SU-DHL-6 (cell line): Measurements from ENCODE around the gene PRSS2.

Source experiments
- H2AFZ ChIP-seq: fragments of 200-600 bp; sonication (generic); 2 replicates; pipeline ENCODE4 v1.6.1; 2014; ENCODE audit warnings: low read depth, mild to moderate bottlenecking, moderate library complexity, mixed read lengths, antibody characterized with exemption, low read length; ENCODE audit not compliant: severe bottlenecking
- H3F3A ChIP-seq: fragments of 200-600 bp; shearing (Covaris generic); 2 replicates; pipeline ENCODE4 v1.6.0; 2016; ENCODE audit warnings: antibody characterized with exemption, mild to moderate bottlenecking; ENCODE audit not compliant: insufficient read depth
- H3K27ac ChIP-seq: fragments of 200-600 bp; sonication (generic); 2 replicates; pipeline ENCODE4 v1.5.1; 2016; ENCODE audit warnings: low read depth, mild to moderate bottlenecking, low read length, moderate library complexity, mixed read lengths
- H3K27me3 ChIP-seq: fragments of 200-600 bp; sonication (generic), shearing (Covaris generic); 2 replicates; pipeline ENCODE4 v1.6.0; 2014; ENCODE audit warnings: mild to moderate bottlenecking, low read length
- H3K36me3 ChIP-seq: fragments of 200-600 bp; sonication (generic); 2 replicates; pipeline ENCODE4 v1.6.1; 2014; ENCODE audit warnings: mild to moderate bottlenecking, low read length, mixed read lengths
- H3K4me2 ChIP-seq: fragments of 300-600, 200-600 bp; shearing (Covaris generic), sonication (generic); 2 replicates; pipeline ENCODE4 v1.6.0; 2014; ENCODE audit warnings: low read length, low read depth, mild to moderate bottlenecking; ENCODE audit not compliant: poor library complexity, severe bottlenecking
- H3K4me3 ChIP-seq: fragments of 200-600 bp; sonication (generic); 2 replicates; pipeline ENCODE4 v1.5.1; 2014; ENCODE audit warnings: antibody characterized with exemption, low read length, mild to moderate bottlenecking, mixed read lengths; ENCODE audit not compliant: insufficient read depth, poor library complexity, severe bottlenecking
- H3K79me2 ChIP-seq: fragments of 200-600 bp; sonication (generic); 2 replicates; pipeline ENCODE4 v1.6.1; 2014; ENCODE audit warnings: mild to moderate bottlenecking, low read length, moderate library complexity; ENCODE audit not compliant: insufficient read depth
- H3K9ac ChIP-seq: fragments of 200-600 bp; sonication (generic); 2 replicates; pipeline ENCODE4 v1.7.0; 2014; ENCODE audit warnings: mild to moderate bottlenecking, low read length
- H3K9me2 ChIP-seq: fragments of 200-600 bp; sonication (generic); replicated peaks from 2 replicates; pipeline ENCODE4 v1.6.1; 2014; ENCODE audit warnings: low read length; ENCODE audit not compliant: insufficient read depth
- H3K9me3 ChIP-seq: fragments of 200-600 bp; sonication (generic); 2 replicates; pipeline ENCODE4 v1.6.1; 2014; ENCODE audit warnings: low read length, mixed read lengths; ENCODE audit not compliant: insufficient read depth
- H4K20me1 ChIP-seq: fragments of 200-600 bp; sonication (generic); 2 replicates; pipeline ENCODE4 v1.6.1; 2014; ENCODE audit warnings: low read depth, mild to moderate bottlenecking, antibody characterized with exemption, low read length, moderate library complexity, mixed read lengths
- CTCF ChIP-seq: fragments of 200-600 bp; sonication (generic); IDR thresholded peaks from one replicate; pipeline ENCODE4 v1.5.1; 2017; ENCODE audit warnings: antibody characterized with exemption, mild to moderate bottlenecking, low read length, moderate library complexity; ENCODE audit not compliant: insufficient read depth, poor library complexity, severe bottlenecking
- EZH2phosphoT487 ChIP-seq: fragments of 200-600 bp; sonication (generic), shearing (Covaris generic); conservative IDR thresholded peaks from 2 replicates; pipeline ENCODE4 v1.6.1; 2018; ENCODE audit warnings: mild to moderate bottlenecking, antibody characterized with exemption, low read length, moderate library complexity, mixed read lengths

PRSS2 gene

GRCh38 chr7:142815134-142815533 lies 44.4 kb downstream of the PRSS2 start:
- no peak overlapping the region for H3K27ac ChIP-seq
- no peak overlapping the region for H2AFZ ChIP-seq
- H3K79me2 ChIP-seq = no peaks in the 10 kb centered on the region
- H3K9ac ChIP-seq = no peak overlapping the region
- H3K4me2 ChIP-seq = no peak overlapping the region
- H4K20me1 ChIP-seq = no peaks in the 10 kb centered on the region
- TF ChIP-seq EZH2phosphoT487 (no peak), CTCF (no peak)
- peaks cover 7% of the 10 kb centered on the region for H3F3A ChIP-seq
- H3K27me3 ChIP-seq = no peaks in the 10 kb centered on the region
- H3K4me3 ChIP-seq = no peak overlapping the region
- no peaks in the 10 kb centered on the region for H3K9me2 ChIP-seq
- no peaks in the 10 kb centered on the region for H3K36me3 ChIP-seq
- H3K9me3 ChIP-seq = no peaks in the 10 kb centered on the region

GRCh38 chr7:142817506-142817905 lies 46.7 kb downstream of the PRSS2 start:
- Histone ChIP-seq H3K36me3 (no peaks in the 10 kb centered on the region), H3K4me3 (no peak overlapping the region), H4K20me1 (no peaks in the 10 kb centered on the region), H3K27me3 (no peaks in the 10 kb centered on the region; the same call in 1 of the 2 replicates), H3K9me2 (no peaks in the 10 kb centered on the region), H3K79me2 (no peaks in the 10 kb centered on the region), H3K9me3 (no peaks in the 10 kb centered on the region), H3F3A (no peaks in the 10 kb centered on the region), H3K27ac (no peak overlapping the region), H3K9ac (no peak overlapping the region), H3K4me2 (no peak overlapping the region), H2AFZ (no peak overlapping the region)
- TF ChIP-seq EZH2phosphoT487 (no peak), CTCF (no peak)

GRCh38 chr7:142819530-142819929 lies 48.8 kb downstream of the PRSS2 start:
- H4K20me1 ChIP-seq = no peaks in the 10 kb centered on the region
- TF ChIP-seq CTCF (no peak), EZH2phosphoT487 (no peak)
- H3K36me3 ChIP-seq = no peaks in the 10 kb centered on the region
- no peak overlapping the region for H3K4me3 ChIP-seq
- no peak overlapping the region for H3K9ac ChIP-seq
- H3F3A ChIP-seq = no peaks in the 10 kb centered on the region
- H3K9me3 ChIP-seq = no peaks in the 10 kb centered on the region
- H3K27ac ChIP-seq = no peak overlapping the region
- H3K9me2 ChIP-seq = no peaks in the 10 kb centered on the region
- no peak overlapping the region for H2AFZ ChIP-seq
- no peaks in the 10 kb centered on the region for H3K79me2 ChIP-seq
- H3K4me2 ChIP-seq = no peak overlapping the region
- H3K27me3 ChIP-seq = no peaks in the 10 kb centered on the region; the same call in 1 of the 2 replicates
